C4-2B (cell line): Measurements from ENCODE around the gene AGXT2.
A peak's percentile ranks its signal among the peaks of the same experiment; 100 is the strongest.
"Not testable (repeated sequence)": the region's sequence is repeated elsewhere in the genome, so short reads cannot be mapped to it uniquely, and the experiment has no call there.

Source experiments
- H3K27ac ChIP-seq: fragments of 450-650 bp; 2 replicates; pipeline ENCODE4 v1.5.1; 2017
- ZFX ChIP-seq: fragments of 450-650 bp; IDR thresholded peaks from 2 replicates; pipeline ENCODE4 v1.6.1; 2017
- TF ChIP-seq, protein P1 (sequence below): fragments of 450-650 bp; conservative IDR thresholded peaks from 2 replicates; pipeline ENCODE4 v1.5.1; 2017; ENCODE audit warnings: mild to moderate bottlenecking

AGXT2 gene

DNA sequence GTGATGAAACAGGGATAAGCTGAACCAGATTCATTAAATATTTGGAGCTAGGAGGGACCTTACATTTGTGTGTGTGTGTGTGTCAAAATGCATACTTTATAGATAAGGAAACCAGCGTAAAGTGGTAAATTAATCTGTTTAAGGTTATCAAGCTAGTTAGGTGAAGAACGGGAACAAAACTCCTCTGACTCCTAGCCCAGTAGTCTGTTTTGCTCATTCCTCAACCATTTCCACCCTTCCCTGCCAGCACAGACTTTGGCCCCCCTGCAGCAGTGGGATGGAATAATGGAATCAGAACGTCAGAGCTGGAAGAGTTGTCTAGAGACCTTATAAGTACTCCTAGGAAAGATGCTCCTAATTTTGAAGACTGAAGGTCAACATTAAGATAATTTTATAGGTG lies 6.5 kb downstream of the AGXT2 start:
- no peak overlapping the region for H3K27ac ChIP-seq
- no peak for TF ChIP-seq ZFX
- TF ChIP-seq, protein P1, sequence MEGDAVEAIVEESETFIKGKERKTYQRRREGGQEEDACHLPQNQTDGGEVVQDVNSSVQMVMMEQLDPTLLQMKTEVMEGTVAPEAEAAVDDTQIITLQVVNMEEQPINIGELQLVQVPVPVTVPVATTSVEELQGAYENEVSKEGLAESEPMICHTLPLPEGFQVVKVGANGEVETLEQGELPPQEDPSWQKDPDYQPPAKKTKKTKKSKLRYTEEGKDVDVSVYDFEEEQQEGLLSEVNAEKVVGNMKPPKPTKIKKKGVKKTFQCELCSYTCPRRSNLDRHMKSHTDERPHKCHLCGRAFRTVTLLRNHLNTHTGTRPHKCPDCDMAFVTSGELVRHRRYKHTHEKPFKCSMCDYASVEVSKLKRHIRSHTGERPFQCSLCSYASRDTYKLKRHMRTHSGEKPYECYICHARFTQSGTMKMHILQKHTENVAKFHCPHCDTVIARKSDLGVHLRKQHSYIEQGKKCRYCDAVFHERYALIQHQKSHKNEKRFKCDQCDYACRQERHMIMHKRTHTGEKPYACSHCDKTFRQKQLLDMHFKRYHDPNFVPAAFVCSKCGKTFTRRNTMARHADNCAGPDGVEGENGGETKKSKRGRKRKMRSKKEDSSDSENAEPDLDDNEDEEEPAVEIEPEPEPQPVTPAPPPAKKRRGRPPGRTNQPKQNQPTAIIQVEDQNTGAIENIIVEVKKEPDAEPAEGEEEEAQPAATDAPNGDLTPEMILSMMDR, result no peak

DNA sequence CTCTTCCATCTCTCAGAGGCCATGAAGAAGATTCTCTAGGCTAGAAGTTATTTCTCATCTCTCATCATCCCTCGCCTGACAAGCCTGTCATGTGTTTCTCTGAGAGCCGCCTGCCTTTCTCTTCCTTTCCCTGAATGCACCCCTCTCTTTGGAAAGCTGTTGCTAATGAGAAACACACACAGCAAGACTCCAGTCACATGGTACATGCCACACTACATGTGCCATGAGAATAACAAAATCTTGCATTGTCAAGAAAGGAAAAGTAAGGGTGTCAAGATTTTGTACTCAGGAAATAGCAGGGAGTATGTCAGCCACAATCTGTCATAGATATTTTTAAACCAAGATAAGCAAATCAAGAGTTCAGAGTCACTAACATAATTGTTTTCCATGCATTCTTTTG lies 8.9 kb downstream of the AGXT2 start:
- TF ChIP-seq ZFX, result no peak
- TF ChIP-seq, protein P1, result no peak

DNA sequence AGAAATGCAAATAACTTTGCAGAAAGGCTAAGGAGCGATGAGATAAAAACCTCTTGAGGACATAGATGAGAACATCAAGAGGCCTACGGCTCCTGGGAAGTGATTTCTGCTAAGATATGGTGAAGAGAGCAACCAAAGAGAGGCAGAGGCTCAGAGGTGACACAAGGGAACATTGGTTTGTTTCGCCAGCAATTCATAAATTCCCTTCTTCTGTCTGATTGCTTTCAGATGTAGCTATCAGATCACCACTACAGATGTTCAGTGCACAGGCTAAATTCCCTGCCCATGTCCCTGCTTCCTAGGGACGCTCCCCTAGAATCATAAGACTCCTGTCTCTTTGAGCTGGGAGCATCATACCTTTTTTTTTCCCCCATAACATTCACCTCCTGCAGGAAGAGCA lies 11.2 kb downstream of the AGXT2 start:
- no peak overlapping the region for H3K27ac ChIP-seq
- TF ChIP-seq, protein P1, result no peak
- TF ChIP-seq ZFX, result no peak

More for the DNA sequence above, 8.9 kb downstream of the AGXT2 start:
- no peak overlapping the region for H3K27ac ChIP-seq

DNA sequence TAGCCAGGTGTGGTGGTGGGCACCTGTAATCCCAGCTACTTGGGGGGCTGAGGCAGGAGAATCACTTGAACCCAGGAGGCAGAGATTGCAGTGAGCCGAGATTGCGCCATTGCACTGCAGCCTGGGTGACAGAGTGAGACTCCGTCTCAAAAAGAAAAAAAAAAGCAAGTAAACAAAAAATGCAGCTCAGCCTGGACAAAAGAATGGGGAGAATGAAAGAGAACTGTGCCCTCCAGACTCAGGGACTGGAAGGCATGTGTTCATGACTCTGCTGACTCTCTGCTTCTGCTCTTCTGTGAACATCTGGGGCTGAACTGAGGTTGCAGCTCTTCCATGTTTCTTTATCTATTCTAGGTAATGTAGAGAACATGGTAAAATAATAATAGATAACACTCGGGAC lies 11.8 kb downstream of the AGXT2 start:
- not testable (repeated sequence) for H3K27ac ChIP-seq

- no peak overlapping the region for H3K27ac ChIP-seq
- TF ChIP-seq, protein P1, result no peak
- TF ChIP-seq ZFX, result no peak
Measured at GRCh38 chr5:35035271-35035670, 12.5 kb downstream of the AGXT2 start.

GRCh38 chr5:35032356-35032755 lies 15.4 kb downstream of the AGXT2 start:
- no peak overlapping the region for H3K27ac ChIP-seq
- TF ChIP-seq, protein P1, result no peak

DNA sequence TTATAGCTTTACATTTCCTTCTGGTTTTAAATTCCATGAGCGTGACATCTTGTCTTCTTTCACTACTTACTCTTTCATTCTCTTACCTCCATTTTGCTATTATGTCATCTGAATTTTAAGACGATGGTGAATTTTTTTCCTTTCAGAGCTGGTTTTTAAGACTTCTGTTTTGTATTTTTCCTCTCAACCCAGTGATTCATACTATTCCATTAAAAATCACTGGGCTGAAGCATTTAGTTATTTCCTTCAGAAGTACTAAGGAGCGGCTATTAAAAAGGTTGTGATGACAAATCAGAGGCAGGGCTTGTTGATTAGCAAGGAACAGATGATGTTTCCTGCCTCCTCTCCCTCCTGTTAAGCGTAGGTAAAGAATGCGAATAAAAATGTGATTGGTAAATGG lies 16.5 kb downstream of the AGXT2 start:
- TF ChIP-seq ZFX, result no peak
- TF ChIP-seq, protein P1, result no peak
- H3K27ac ChIP-seq, result no peak overlapping the region

DNA sequence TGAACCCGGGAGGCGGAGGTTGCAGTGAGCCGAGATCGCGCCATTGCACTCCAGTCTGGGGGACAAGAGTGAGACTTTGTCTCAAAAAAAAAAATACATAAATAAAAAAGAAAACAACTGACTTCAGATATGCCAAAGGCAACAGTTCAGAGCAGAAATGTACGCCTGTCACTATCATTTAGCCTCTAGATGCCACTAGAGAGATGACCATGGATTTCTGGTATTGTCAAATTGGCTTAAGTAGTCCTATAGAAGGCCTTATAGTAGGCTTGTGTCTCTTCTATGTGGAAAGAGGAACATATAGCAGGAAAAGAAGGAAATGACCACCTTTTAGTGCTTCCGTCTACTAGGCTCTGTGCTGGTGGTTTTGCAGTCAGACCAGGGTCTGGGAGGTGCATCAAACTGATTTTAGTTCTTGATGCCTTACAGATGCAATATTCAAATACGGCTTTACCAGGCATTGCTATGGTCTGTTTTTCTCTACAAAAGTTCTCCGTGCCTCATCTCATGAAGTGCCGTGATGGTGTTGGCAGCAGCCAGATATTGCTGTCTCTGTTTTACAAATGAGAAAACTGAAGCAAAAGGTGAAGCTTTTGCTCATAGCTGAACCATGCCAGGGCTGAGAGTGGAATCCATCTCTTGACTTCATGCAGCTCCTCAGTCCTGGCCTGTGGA lies 17.2 kb downstream of the AGXT2 start:
- TF ChIP-seq ZFX, result no peak
- TF ChIP-seq, protein P1, result peak; percentile 32
- H3K27ac ChIP-seq, result no peak overlapping the region
